ENCODE data around the gene AATF.

AATF gene

DNA sequence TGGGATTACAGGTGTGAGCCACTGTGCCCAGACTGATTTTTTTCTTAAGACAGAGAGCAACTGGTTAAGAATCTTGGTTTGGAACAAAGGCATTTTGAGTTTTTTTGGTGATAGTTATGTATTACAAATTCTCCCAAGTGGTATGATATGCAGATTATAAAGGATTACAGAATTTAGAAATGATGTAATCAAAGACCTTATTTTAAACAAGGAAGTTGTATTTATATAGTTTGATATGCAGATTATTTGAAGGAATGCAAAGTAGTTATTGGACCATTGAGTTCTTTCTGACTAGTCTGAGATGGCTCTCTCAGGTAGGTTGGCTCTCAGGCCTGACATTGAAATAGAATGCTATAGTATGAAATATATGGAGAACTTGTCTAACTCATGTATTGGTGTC, 34.9 kb downstream of the AATF start:
- no peak for DNase-seq (ENCODE audit: low read depth)

DNA sequence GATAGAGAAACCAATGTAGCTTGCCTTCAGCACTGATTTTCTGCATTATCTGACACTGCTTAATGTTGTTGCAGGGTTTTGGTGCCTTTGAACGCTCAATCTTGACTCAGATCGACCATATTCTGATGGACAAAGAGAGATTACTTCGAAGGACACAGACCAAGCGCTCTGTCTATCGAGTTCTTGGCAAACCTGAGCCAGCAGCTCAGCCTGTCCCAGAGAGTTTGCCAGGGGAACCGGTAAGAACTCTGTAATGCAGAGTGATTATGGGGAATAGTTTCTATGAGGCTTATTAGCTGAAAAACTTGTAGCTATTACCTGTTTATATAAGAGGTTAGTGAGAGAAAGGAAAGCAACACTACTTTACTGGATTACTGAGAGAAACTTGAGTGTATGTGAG, 40.4 kb downstream of the AATF start:
- no peak for DNase-seq (ENCODE audit: low read depth)

GRCh38 chr17:36992701-36993100, 43.9 kb downstream of the AATF start:
- DNase-seq (ENCODE audit: low read depth), result no peak

DNA sequence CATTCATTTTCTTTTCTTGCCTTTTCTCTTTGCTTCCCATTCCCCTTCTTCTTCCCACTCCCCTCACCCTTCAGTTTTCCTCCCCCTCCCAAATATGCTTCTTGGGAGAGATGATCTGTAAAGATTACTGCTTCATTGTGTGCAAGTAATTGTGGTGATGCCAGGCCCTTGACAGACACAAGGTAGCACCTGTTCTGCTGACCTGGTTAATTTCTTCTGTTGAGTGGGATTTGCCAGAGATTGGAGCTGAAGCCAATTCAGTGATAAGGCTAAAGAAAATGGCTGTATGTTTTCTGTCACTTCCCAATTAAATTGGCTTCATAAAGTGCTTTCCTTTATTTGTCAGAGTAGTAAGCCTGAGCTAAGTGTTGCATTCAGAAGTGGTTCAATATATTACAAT, 44.5 kb downstream of the AATF start:
- no peak for DNase-seq (ENCODE audit: low read depth)

DNA sequence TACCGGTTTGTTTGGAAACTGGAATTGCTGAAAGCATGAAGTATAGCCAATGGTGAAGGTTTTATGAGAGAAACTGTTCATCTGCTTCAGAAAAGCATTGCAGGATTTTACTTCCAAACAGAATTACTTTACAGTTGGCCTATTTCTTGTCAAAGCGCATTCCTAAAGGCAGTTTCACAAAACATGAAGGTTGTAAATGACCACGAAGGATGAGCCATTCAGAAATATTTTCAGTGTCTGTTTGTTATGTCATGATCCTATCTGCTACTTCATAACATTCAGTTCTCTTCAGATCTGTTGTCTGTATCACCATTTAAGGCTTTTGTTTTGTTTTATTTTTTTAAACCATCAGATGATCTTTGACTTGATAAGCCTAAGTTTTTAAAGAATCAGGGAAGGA, 45.7 kb downstream of the AATF start:
- peak; percentile 44 for DNase-seq (ENCODE audit: low read depth)

- DNase-seq (ENCODE audit: low read depth), result no peak
Measured at GRCh38 chr17:36999471-36999870, 50.7 kb downstream of the AATF start.

DNA sequence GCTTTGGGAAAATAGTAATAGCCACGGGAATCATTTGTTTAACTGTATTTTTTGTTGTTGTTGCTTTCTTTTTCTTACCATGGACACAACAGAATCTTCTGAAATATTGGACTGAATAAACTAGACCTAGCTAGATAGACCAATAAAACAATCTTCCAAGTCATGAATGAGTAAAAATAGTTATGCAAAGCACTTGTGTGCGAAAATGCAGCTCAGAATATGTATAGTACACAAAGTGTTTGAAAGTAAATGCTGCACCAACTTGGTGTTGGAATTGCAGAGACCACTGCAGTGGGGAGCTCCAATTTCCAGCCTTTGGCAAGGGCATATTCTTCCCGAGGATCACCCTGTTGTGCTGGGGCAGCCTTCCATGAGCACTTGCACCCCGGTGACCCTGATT, 68.0 kb downstream of the AATF start:
- no peak for DNase-seq (ENCODE audit: low read depth)

GRCh38 chr17:37017404-37017803, 68.7 kb downstream of the AATF start:
- DNase-seq (ENCODE audit: low read depth), result no peak

DNA sequence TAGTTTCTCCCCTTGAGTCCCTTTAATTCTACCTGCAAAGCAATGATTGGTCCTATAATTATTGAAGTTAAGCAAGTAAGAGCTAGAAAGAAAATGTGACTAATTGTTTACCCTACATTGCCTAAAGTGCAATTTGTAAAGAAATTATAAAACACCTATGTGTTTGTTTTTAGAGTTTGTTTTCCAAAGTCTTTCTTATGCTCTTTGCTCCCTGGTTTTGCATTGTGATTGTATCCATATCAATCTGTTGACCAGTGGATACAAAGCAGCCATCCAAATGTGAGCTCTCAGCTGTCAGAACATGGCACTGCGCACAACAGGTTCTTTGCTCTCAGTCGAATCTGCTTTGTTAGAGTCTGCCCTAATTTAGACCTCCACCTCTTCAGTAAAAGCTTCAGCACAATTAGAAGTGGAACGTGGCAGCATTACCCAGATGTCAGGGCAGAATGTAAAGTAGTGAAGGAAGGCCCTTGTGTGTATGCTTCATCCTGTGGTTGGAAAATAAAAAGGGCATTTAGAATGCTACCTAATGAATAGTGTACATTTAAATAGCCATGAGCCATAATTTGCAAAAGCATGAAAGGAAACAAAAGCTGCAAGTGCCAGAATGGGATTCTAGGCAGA, 70.5 kb downstream of the AATF start:
- DNase-seq (ENCODE audit: low read depth), result no peak

DNA sequence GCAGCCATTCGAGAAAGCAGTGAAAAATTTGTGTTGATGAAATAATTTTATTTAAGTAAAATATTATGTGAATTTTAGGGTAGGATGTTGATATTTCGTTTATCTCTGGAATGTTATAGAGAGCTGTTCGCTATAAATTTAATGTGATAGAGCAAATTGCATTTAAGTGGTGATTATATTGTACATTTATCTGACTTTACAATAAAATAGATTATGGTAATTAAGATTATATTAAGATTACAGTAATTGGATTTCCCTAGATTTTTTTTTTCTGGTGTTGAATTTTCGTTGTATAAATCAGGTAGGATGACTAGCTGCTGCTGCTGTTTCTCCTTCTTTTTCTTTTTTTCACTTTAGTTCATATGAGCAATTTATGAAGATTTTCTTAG, 71.0 kb downstream of the AATF start:
- no peak for DNase-seq (ENCODE audit: low read depth)

DNA sequence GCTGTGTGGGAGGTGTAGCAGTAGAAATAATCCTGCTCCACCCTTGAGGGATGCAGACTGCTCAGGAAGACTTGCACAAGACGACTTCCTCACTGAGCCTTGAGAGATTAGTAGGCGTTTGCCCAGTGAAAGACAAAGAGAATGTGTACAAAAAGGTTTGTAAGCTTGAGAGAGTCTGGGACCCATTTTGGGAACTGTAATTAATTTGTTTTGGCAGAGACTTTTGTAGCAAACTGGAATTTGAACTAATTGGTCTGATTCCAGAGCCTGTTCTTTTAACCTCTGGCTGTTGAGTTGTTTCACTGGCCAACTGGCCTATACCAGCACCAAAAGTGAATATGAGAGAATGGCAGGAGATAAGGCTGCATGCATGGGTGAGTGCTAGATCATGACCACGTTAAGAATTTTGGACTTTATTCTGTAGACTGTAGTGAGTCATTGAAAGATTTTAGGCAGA, 75.5 kb downstream of the AATF start:
- no peak for DNase-seq (ENCODE audit: low read depth)

- DNase-seq (ENCODE audit: low read depth), result no peak
Measured at GRCh38 chr17:37025238-37025637, 76.5 kb downstream of the AATF start.

DNA sequence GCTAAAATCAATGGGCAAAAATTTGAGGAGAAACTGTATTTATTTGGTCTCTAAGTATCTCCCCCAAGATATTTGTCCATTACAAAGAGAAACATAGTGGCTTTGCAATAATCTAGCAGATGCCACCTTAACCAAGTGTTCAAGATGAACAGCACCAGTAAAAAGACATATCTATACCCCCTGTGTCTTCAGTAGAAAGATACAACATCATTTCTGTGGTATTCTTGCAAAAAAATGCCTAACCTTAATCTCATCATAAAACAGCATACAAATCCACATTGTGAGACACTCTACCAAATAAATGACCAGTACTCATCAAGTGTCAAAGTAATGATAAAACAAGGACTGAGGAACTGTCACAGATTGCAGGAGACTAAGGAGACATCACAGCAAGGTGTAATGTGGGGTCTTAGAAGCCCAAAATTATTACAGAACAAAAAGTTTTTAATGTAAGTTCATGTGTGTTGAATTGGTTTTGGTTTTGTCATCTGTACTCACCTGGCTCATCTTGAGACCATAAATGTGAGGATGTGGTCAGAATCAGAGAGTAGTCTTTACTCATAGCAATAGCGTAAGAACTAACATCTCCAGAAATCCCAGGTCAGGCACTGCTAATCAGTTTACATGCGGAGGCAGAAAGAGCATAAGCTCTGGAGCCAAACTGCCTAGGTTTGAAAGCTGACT, 77.2 kb downstream of the AATF start:
- DNase-seq (ENCODE audit: low read depth), result no peak

- DNase-seq (ENCODE audit: low read depth), result no peak
Measured at GRCh38 chr17:37026531-37026869, 77.7 kb downstream of the AATF start.

DNA sequence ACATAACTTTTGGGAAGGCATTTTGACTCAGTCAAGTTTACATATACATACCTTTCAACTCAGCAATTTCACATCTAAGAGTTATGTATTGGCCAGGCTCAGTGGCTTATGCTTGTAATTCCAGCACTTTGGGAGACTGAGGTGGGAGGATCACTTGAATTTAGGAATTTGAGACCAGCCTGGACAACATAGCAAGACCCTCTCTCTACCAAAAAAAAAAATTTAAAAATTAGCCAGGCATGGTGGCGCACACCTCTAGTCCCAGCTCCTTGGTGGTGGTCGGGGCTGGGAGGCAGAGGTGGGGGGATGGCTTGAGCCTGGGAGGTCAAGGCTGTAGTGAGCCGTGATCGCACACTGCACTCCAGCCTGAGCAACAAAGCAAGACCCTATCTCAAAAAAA, 79.3 kb downstream of the AATF start:
- DNase-seq (ENCODE audit: low read depth), result no peak

DNA sequence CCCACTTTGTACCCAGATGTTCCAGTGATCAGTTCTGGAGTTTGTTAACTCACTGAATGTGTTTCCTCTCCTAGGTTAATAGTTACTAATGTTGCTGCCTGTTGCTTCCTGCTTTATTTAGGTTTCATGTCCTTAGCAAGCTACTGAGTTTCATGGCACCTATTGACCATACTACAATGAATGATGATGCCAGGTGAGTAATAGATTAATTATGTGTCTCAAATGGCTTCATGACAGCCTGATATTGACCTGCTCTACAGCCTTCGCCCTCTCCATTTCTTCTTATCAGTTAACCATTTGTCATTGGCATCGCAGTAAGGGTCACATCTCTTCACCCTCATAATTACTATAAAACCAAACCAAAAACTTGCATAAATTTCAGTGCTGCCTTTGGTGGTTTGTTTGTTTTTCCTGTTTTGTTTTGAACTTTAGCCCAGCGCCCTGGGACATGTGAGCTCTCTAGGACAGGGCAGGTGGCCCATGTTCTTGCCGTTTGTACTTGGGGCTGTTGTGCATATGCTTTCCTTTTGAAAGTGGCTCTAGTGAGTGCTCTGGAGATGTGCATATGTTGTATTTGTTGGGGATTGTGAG, 82.8 kb downstream of the AATF start:
- no peak for DNase-seq (ENCODE audit: low read depth)

GRCh38 chr17:37037590-37038155, 88.9 kb downstream of the AATF start:
- DNase-seq (ENCODE audit: low read depth), result peak; percentile 27

DNA sequence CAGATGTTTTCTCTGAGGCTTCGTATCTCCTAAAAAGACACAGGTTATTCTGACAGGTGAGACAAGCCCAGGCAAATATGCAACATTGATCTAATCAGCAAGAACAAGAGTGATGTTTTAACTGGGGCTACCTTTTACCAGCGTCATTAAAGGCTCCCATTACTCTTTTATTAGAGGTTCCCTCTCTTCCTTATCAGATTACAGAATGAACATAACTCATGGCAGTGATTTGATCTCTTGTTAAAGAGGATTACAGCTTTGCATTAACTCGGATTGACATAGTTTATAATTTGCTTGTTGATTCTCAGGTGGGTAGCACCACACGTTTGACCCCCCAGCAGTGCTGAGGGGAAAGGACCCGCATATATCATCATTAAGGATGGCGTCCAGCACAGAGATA, 90.5 kb downstream of the AATF start:
- no peak for DNase-seq (ENCODE audit: low read depth)

GRCh38 chr17:37041932-37042331, 93.2 kb downstream of the AATF start:
- no peak for DNase-seq (ENCODE audit: low read depth)

DNA sequence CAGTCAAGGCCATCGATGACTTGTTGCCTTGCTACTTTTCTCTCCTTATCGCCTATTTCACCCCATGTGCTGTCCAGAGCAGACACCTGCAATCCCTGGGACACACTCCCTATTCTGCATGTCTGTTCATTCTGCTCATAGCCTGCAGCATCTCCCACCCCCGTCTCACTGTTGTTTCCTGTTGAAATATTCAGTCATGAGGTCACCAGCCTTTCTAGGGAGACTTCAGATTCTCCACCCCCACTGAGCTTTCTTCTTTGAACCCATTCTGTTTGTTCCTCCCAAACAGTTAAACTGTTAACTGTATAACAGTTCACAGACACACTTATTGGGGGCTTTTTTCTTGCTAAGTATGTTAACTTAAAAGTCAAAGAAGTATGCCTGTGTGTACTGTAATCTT, 94.4 kb downstream of the AATF start:
- DNase-seq (ENCODE audit: low read depth), result no peak

DNA sequence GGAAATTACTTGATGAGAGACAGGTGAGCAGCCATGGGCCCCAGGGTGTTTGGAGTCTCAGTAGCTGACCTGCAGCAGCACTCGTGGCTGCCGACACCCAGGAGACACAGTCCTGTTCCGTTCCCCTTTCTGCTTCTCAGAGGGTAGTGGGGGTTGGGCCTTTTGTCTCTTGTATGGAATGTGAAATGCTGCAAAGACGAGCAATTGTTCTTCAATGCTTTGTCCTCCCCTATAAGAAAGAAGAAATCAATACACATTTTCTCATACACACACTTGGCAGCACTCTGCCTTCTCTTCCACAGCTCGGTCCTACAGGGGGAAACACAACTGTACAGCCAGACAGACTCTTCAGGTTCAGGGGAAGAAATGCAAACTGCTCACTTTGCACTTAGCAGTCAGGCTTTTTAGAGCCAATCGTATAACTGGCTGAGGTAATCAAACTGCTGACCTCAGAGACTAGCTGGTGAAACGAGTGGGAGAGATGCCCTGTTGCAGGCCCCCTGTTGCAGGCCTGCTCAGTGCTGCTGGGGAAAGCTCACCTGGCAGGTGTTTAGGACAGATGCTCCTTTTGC, 96.7 kb downstream of the AATF start:
- DNase-seq (ENCODE audit: low read depth), result no peak

DNA sequence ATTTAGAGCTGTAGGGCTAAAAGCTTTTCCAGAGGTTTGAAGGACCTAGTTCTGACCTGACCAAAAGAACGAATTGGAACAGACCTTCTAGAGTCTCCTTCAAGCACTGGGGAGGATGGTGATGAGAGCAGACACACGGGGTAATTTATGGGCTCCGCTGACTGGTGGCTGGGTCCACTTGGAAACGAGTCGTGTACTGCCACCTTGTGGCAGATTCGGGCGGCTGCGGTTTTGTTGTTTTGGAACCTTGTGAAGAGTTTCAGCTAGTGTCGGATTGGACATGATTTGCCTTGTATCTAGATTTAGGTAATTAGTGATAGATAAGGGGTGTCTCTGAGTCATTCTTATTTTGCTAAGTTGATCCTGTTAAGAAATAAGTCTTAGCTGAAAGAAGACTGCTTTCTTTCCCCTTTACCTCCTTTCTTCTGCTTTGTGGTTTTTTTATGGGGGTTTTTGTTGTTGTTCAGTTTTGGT, 98.9 kb downstream of the AATF start:
- DNase-seq (ENCODE audit: low read depth), result peak; percentile 57

DNA sequence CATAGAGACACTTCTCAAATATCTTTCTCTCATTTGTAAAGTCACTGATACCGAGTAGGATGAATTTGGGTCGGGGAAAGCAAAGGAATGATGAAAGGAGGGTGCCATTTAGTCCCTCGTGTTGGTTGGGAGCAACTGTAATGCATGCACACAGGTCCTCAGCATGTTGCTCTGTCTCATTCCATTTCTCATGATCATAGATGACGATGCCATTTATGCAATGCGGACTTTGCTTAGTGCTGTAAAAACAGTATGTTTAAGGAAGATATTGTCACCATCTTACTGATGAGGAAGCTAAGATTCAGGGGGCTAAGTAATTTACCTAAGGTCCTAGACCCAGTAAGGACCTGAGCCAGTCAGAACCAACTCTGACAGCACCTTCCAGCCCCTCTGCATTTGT, 100.1 kb downstream of the AATF start:
- no peak for DNase-seq (ENCODE audit: low read depth)
